Fibroblast of skin of right quadriceps (primary cell): ENCODE data around the gene DNAJC15.
"Not testable (repeated sequence)": the region's sequence is repeated elsewhere in the genome, so short reads cannot be mapped to it uniquely, and the experiment has no call there.

Source experiments
- DNase-seq: peaks from one replicate; pipeline ENCODE4 v3.0.0-alpha.2; 2013

Gene DNAJC15

DNA sequence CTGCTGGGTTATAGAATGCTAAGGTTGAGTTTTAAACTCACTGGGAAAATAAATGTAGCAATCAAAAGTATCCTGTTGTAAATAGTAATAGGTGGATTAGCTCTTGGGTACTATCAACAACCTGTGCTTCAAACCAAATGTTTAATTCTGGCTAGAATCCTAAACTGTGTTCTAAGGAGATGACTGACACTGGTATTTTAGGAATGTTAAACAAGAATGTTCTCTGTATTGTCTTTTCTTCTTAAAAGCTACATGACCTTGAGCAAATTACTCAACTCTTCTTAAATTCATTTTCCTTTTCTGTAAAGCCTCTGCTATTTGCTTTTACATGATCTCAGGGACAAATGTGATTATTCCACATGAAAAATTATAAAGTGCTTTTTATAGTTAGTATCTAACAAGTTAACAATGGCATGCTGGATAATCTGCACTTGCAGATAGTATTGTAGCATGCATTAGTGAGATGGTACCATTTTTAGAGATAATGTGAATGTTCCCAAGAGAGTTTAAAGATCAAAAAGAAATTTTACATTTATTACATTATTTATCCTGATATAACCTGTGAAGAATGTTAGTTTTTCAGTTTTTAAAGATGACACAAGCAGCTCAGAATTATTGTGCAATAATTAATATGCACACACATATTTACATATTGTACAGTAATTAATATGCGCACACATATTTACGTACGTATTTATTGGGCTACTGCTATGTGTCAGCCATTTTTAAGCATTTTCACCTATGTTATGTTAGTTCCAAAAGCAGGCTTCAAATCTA lies 17.7 kb upstream of the DNAJC15 start:
- peak; percentile 68 for DNase-seq

DNA sequence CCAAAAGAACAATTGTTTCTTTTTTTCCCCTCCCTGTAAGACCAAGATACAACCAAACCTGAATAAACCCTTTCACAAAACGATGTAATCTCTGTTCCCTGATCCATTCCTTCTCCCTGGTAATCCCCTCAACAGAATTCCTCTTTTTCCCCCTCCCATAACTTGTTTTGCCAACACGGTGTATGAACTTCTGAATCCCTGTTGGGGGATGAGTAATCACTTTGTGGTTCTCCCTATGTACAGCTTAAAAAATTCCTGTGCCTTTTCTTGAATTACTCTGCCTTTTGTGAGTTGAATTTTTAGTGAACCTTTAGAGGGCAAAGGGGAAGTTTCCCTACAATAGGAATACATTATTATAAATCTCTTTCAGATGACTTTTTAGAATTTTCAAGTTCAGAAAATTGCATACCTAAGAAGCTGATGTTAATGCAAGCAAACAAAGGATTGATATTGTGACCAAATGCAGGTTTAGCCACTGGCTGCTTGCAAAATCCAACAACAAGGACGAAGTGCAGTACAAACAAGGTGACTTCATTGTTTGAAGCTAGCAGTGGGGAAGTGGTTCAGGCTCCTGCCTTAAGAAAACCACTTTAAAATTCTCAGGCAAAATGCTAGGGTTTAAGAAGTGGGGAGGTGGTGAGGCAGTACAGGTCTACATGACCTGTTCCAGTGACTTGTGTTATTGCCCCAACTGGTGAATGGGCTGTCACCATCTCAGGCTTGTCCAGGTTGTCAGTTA lies 16.3 kb upstream of the DNAJC15 start:
- DNase-seq = peak; percentile 89

DNA sequence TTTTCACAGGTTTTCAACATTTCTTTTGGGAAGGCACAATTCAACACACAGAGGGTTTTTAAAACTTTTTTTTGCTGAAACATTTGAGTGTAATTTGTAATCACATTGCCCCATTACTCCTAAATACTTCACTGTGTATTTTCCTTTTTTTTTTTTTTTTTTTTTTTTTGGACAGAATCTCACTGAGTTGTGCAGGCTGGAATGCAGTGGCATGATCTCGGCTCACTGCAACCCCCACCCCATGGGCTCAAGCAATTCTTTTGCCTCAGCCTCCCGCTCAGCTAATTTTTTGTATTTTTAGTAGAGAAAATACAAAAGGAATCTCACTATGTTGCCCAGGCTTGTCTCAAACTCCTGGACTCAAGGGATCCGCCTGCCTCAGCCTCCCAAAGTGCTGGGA lies 14.8 kb upstream of the DNAJC15 start:
- peak; percentile 66 for DNase-seq

DNA sequence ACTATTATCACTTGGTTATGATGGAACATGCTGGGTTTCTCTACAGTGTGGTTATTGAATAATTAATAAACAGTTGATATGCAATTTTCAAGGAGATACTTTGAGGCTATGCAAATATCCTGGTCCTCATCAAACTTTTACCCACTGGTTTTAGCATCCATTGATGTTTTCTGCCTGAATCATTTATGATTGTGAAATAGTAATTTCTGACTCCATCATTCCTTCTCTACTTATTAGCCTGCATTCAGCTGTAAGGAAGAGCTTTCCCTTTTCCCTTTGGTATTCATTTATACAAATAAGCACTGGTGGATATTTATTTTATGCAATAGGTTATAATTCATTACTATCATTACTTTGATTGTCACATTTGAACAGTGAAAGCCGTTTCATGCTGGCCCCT lies 13.9 kb upstream of the DNAJC15 start:
- peak; percentile 71 for DNase-seq

DNA sequence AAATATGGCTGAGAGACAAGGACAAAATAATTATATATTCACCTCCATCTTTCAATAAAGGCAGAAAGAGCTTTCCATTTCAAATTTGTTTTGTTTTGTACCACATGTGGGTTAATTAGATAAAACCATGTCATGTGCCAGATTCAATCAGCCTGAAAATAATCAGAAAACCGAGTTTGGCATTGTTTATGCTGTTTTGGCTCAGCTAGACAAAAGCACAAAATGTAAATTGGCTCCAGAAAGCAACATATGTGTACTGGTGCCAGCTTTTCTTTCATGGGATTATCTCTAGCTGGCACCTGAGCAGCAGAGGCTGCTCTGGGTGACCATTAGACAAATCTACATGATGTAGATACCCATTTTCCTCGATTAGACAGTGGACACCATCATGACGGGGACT lies 9.2 kb upstream of the DNAJC15 start:
- DNase-seq = no peak

DNA sequence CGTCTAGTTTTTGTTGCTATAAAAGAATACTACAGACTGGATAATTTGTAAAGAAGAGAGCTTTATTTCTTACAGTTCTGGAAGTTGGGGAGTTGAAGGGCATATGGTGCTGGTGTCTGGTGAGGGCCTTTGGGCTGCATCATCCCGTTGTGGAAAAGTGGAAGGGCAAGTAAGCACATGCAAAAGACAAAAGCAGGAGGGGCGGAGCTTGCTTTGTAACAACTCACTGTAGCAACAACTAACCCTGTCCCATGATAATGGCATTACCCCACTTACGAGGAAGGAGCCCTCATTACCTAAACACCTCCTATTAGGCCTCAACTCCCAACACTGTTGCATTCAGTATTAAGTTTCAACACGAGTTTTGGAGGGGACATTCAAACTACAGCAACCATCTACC lies 7.2 kb upstream of the DNAJC15 start:
- no peak for DNase-seq

DNA sequence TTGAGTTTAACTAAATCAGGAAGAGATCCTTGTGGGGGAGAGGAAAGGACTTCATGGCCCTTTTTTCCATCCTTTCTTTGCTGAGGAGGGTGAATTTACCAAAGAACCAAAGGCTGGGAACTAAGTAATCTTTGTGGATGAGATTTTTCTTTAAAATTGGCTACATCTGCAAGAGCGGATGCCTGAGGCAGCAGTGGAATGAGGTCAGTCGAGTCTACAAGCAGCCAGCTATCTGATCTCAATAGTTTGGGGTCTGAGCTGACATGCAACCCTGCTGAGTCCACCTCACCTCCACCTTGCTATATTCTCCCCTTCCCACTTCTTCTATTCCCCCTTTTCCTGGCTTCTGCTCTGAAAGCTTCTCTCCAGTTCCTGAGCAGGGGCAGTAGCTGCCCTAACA lies 3.6 kb upstream of the DNAJC15 start:
- DNase-seq = peak; percentile 19

DNA sequence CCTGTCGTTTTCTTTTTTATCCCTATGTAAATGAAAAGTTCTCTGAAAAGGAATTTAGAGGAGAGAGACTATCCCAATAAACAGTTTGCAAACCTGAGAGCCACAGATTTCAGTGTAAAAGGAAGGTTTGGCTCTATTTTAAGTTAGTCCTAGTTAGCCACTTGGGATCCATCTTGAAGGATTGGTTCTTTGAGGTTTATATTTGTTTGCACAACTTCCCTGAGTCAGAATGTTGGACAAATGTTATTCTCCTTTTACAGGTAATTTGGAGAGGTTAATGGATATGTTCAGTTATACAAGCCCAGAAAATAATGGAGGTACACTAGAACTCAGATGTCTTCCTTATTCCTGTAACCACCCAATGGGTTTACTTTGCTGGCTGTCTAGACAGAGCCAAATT lies 2.6 kb upstream of the DNAJC15 start:
- DNase-seq = no peak

DNA sequence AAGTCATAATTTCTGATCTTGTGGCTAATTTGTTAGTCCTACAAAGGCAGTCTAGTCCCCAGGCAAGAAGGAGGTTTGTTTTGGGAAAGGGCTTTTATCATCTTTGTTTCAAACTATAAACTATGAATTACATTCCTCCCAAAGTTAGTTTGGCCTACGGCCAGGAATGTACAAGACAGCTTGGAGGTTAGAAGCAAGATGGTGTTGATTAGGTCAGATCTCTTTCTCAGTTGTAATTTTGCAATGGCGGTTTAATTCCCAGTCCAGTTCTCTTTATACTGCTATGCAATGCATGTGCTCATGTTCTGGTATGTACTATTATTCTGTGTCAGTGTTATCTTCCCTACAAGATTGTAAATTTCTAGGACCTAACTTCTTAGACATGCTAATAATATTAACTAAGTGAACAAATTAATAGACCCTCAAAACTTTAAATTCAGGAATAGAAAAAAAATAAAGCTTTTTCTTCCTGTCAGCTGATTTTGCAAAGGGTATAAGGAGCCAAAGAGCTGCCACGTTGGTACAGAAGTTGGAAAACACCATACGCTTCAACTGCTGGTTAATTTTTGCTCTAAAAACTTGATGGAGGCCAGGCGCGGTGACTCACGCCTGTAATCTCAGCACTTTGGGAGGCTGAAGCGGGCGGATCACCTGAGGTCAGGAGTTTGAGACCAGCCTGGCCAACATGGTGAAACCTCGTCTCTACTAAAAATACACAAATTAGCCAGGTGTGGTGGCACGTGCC lies 1.3 kb upstream of the DNAJC15 start:
- peak; percentile 95 for DNase-seq

DNA sequence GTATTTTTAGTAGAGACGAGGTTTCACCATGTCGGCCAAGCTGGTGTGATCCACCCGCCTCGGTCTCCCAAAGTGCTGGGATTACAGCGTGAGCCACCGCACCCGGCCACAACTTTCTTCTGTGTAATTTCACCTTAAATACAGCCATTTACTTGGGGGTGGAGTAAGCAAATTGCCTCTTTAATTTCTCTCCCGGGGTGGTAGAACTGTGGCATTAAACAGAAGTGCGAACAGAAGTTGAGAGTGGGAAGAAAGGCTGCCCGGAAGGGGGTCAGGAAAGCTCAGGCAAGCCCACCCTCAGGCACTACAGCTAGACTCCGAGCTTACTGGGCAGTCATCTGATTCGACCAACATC lies 475 bp upstream of the DNAJC15 start:
- no peak for DNase-seq

DNA sequence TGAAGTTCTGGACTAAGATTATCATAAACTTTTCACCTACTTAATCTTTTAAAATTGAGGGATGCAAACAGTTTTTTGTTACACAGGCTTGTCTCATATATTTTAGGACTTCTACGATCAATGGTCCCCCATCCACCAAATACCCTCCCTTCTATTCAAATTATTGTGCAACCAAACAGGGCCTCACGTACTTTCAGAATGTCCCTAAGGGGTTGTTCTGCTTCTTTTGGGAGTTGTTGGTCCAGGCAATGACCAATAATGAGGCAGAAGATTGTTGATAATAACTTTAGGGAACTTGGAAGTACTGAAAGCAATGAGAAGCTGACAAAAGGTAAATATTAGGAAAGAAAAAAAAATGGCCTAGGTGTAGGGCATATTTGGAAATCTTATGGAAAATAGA lies 2.9 kb downstream of the DNAJC15 start:
- no peak for DNase-seq

DNA sequence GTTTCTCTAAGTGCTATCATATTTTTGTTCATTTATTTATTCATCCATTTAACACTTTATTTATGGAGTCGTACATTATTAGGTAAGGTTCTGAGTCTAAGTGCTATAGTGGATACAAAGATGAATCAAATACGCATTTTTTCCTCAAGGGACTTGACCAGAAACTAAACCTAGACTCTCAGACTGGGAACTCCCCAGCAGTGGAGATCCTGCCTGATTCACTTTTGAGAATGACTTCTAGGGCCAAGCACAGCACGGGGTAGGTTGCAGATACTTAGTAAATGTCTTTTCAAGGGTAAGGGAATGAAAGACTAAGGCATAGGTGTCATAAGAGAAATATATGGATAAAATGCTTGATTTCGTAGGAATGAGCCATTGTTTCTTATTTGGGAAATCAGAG lies 7.2 kb downstream of the DNAJC15 start:
- DNase-seq = peak; percentile 33

DNA sequence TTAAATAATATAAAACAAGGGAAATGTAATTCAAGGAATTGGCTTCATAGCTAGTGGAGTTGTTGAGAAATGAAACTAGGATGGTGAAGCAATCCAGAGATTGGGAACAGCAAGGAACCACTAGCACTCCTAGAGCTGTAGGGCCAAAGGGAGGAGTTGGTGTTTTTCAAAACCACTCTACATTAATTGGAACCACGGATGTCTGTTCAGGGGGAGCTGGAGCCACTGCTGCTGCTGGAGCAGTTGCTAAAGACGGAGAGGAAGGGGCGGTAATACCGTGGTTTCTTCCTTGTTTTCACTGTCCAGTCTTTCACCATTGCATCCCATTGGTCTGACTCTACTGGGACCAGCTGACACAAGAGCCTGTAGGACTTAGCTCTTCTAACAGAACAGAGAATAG lies 8.5 kb downstream of the DNAJC15 start:
- DNase-seq = no peak

DNA sequence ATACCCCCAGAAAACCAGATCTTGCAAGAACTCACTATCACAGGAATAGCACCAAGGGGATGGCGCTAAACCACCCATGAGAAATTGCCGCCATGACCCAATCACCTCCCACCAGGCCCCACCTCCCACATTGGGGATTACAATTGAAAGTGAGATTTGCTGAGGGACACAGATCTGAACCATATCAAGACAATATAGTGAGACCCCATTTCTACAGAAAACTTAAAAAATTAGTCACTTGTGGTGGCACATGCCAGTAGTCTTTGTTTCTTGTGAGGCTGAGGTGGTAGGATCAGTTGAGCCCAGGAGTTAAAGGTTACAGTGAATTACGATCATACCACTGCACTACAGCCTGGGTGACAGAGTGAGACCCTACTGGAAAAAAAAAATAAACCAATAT lies 9.7 kb downstream of the DNAJC15 start:
- DNase-seq = no peak

DNA sequence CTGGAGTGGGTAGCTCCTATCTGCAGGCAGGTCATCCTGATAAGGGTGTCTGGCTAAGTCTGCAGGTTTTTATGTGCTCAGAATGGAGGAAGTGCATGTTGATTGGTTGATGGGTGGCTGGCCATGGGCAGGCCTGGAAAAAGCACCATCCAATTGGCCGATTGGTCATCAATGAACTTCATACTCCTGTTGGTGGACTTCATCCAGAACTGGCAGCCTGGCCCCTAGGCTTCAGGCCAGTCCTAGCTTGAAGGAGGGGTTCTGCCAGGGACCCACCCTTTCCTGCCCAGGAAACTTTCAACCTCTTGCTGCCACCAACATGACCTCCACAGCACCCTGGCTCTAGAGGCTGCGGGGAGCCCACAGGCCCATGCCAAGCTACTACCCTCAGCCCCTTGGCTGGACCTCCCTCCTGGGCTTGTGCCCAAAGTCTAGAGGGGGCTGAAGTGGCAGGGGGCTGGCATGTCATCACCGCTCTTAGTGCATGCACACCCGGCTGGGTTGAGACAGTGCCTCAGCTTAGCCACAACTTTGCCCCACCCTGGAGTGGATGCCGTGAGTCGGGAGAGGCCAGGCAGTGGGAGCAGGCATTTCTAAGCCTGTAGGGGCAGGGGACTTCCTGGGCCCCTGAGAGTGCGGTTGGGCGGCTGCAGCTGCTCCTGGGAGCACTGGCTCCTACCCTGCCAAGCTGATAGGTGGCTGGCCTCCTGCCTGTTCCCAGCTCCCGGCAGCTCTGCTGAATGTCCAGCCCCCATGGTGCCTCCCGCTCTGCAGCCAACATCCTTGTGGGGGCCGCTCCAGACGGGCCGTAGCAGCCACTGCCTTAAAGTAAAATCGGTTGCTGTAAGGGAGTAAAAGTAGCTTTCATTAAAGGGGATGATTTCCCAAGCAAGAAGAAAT lies 13.2 kb downstream of the DNAJC15 start:
- no peak for DNase-seq

DNA sequence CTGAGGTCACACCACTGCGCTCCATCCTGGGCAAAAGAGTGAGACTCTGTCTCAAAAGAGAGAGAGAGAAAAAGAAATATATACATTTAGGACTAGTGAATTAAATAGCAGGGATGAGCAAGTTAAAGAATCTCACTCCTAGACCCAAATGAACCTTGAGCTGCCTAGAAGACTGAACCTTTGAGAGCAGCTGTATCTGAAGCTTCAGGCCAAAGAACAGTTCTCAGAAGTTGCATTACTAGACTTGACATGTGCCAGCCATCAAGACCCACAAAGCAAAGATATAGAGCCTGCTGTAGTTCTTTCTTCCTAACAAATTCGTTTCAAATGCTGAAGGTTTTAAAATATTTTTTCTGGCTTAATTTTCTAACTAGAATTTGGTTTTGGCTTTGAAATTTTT lies 16.6 kb downstream of the DNAJC15 start:
- no peak for DNase-seq

DNA sequence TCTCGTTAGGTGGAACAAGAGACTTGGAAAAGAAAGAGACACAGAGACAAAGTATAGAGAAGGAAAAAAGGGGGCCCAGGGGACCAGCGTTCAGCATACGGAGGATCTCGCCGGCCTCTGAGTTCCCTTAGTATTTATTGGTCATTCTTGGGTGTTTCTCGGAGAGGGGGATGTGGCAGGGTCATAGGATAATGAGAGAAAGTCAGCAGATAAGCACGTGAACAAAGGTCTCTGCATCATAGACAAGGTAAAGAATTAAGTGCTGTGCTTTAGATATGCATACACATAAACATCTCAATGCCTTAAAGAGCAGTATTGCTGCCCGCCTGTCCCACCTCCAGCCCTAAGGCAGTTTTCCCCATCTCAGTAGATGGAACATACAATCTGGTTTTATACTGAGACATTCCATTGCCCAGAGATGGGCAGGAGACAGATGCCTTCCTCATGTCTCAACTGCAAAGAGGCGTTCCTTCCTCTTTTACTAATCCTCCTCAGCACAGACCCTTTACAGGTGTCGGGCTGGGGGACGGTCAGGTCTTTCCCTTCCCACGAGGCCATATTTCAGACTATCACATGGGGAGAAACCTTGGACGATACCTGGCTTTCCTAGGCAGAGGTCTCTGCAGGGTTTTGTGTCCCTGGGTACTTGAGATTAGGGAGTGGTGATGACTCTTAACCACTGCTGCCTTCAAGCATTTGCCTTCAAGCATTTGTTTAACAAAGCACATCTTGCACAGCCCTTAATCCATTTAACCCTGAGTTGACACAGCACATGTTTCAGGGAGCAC lies 17.4 kb downstream of the DNAJC15 start:
- DNase-seq = not testable (repeated sequence)

DNA sequence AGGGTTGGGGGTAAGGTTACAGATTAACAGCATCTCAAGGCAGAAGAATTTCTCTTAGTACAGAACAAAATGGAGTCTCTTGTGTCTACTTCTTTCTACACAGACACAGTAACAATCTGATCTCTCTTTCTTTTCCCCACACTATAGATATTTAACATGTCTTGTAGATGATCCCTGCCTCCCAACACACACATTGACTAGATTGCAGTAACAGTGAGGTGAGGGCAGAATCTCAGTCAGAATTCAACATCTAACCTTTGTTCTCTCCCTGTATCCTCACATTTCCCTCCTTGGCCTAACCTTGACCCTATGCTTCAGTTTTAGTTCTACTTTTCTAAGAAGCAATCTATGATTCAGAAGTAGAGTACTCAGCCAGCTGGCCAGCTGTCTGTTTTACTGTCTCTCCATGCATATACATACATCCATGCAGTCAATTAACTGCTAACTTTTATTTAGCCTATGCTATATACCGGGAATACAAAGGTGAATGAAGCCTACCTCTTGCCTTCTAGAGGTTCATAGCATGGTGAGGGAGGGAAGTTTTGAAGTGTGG lies 18.1 kb downstream of the DNAJC15 start:
- DNase-seq = no peak

DNA sequence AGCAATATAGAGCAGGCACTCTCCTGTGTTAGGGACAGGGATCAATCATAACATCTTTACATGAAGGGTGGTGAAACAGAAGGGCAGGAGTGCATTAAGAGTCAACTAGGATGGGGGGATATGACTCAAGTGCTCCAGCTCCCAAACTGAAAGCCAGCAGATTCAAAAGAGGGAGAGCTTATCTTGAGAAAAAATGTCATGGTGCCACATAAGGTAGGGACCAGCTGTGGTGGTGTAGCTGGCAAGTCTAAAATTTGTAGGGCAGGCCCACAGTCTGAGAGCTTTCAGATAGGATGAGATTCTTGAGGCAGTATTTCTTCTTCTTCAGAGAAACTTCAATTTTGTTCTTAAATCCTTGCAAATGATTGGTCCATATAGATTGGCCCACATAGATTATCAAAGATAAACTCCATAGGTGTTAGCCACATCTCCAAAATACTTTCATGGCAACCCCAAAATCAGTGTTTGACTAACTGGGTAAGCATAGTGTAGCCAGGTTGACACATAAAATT lies 19.1 kb downstream of the DNAJC15 start:
- no peak for DNase-seq

DNA sequence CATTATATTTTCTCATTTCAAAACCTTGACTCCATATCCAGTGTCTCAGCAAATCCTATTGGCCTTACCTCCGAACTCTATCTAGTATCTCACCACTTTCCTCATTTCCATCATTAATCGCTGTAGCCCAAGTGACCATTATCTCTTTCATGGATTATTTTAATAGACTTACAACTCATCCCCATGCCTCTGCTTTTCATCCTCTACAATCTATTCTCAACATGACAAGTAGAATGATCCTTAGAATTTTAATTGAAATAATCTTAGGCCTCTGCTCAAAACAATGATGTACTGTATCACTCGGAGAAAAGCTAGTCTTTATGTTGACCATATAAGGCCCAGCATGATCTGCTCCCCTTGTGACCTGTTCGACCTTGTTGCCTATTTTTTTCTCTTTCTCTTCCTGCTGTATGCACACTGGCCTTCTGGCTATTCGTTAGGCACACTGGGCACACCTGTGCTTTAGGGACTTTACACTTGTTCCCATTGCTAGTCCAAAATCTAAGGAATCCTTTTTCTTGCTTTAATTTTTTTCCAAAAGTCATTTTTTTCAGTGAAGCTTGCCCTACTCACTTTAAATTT lies 21.4 kb downstream of the DNAJC15 start:
- DNase-seq = no peak

DNA sequence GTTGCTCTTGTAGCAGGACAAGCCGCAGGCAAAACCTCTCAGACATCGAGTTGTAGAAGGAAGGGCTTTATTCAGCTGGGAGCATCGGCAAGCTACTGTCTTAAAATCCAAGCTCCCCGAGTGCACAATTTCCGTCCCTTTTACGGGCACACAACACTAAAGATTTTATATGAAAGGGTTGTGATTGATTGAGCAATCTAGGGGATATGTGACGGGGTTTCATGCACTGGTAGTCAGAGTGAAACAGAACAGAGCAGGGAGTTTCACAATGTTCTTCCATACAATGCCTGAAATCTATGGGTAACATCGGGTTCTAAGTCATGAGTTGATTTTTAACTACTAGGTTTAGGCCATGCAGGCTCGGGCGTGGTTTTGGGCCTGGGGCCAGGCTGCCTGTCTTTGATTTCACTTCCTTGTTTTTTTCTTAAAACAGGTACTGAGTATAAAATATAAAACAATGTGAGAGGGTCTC lies 22.0 kb downstream of the DNAJC15 start:
- not testable (repeated sequence) for DNase-seq
